UCSD-AML1 (cell line): ENCODE results near the gene MAN1A2.
"Not testable (repeated sequence)": the region's sequence is repeated elsewhere in the genome, so short reads cannot be mapped to it uniquely, and the experiment has no call there.

Source experiments
- DNase-seq: peaks from one replicate; lab custom pipeline; 2025; ENCODE audit not compliant: unreplicated experiment; lab: John Stamatoyannopoulos, UW

Gene MAN1A2

GRCh38 chr1:117367046-117368025 is at the start of gene MAN1A2:
Gene MAN1A2, plus strand, starts transcription at chr1:117367449. Its CDS starts 735 bp downstream, at chr1:117368184.
- peak; percentile 87 for DNase-seq

GRCh38 chr1:117318011-117318410 is 49.2 kb upstream of the MAN1A2 start:
- no peak for DNase-seq

GRCh38 chr1:117318426-117318825 is 48.8 kb upstream of the MAN1A2 start:
- no peak for DNase-seq

GRCh38 chr1:117320515-117320914 is 46.7 kb upstream of the MAN1A2 start:
- DNase-seq: no peak

- DNase-seq: no peak
Observed at GRCh38 chr1:117321680-117322609, 45.3 kb upstream of the MAN1A2 start.

GRCh38 chr1:117324357-117324756 is 42.9 kb upstream of the MAN1A2 start:
- no peak for DNase-seq

- not testable (repeated sequence) for DNase-seq
Observed at GRCh38 chr1:117326035-117326434, 41.2 kb upstream of the MAN1A2 start.

- no peak for DNase-seq
Observed at GRCh38 chr1:117327011-117327410, 40.2 kb upstream of the MAN1A2 start.

- no peak for DNase-seq
Observed at GRCh38 chr1:117335376-117336086, 31.7 kb upstream of the MAN1A2 start.

- no peak for DNase-seq
Observed at GRCh38 chr1:117336088-117336817, 31.0 kb upstream of the MAN1A2 start.

GRCh38 chr1:117339866-117340700 is 27.2 kb upstream of the MAN1A2 start:
- no peak for DNase-seq

GRCh38 chr1:117341123-117341522 is 26.1 kb upstream of the MAN1A2 start:
- no peak for DNase-seq

GRCh38 chr1:117342397-117342796 is 24.9 kb upstream of the MAN1A2 start:
- no peak for DNase-seq

GRCh38 chr1:117346206-117346928 is 20.9 kb upstream of the MAN1A2 start:
- no peak for DNase-seq

- DNase-seq: no peak
Observed at GRCh38 chr1:117347907-117348306, 19.3 kb upstream of the MAN1A2 start.

GRCh38 chr1:117352695-117353094 is 14.6 kb upstream of the MAN1A2 start:
- not testable (repeated sequence) for DNase-seq

- DNase-seq: not testable (repeated sequence)
Observed at GRCh38 chr1:117357833-117358603, 9.2 kb upstream of the MAN1A2 start.

GRCh38 chr1:117358604-117358887 is 8.7 kb upstream of the MAN1A2 start:
- DNase-seq: not testable (repeated sequence)
